C4-2B (cell line): ENCODE measurements around the gene MEIS2.

Experiments
- CTCF ChIP-seq: fragments of 450-650 bp; conservative IDR thresholded peaks from 2 replicates; pipeline ENCODE4 v1.5.1; 2017; ENCODE audit warnings: mild to moderate bottlenecking
- ZFX ChIP-seq: fragments of 450-650 bp; IDR thresholded peaks from 2 replicates; pipeline ENCODE4 v1.6.1; 2017

- no peak for TF ChIP-seq CTCF
- no peak for TF ChIP-seq ZFX
Observed at GRCh38 chr15:36881516-36881915, 218.8 kb downstream of the MEIS2 start.
